HG03196 (cell line): ENCODE data around the gene EPHA6.

ENCODE experiments used
- ATAC-seq: cut with Tn5 transposase; IDR thresholded peaks from one replicate; pipeline ENCODE4 v1.9.1; 2021; ENCODE audit not compliant: unreplicated experiment

Gene EPHA6

DNA sequence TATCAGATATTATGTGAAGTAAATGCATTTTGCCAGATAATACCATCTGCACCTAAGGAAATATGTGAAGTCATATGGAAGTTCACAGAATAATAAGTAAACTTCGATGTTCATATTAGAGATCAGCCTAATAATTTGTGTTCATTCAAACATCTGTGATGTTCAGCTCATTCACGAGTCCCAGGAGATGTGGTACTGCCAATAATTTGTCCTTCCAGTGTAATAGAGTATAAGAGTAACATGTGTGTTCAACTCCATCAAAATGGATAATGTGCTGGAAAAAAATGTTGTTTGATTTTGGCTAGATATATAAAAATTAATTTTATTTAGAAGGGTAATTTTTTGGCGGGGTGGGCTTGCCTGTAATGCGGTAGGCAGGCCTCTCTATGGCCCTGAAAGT is 874.7 kb downstream of the EPHA6 start:
- ATAC-seq, result no peak

DNA sequence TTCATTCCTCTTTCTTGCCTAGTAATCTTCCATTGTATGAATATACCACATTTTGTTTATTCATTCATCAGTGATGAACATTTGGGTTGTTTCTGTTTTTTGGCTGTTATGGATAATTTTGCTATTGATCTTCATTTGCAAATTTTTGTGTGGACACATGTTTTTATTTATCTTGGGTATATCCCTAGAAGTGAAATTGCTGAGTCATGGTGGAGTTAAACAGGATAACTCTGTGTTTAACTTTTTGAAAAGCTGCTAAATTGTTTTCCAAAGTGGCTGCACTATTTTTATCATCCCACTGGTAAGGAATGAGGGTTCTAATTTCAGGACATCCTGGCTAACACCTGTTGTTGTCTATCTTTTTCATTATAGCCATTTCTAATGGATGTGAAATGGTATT is 875.6 kb downstream of the EPHA6 start:
- no peak for ATAC-seq

DNA sequence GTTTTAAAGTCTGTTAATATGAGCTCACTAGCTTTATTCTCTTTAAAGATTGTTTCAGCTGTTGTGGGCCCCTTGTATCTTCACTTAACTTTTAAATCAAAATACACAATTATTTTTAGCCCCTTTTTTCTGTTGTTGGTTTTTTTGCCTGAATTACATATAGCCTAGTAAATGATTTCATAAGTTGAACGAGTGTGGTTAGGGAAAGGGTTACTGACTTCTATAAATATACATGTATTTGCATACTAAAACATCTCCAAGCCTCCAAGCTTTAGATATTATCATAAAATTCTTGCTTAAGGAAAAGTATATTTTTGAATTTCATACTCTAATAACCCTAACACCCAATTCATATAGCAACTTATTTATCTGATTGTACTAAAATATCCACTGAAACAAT is 877.0 kb downstream of the EPHA6 start:
- ATAC-seq, result no peak

DNA sequence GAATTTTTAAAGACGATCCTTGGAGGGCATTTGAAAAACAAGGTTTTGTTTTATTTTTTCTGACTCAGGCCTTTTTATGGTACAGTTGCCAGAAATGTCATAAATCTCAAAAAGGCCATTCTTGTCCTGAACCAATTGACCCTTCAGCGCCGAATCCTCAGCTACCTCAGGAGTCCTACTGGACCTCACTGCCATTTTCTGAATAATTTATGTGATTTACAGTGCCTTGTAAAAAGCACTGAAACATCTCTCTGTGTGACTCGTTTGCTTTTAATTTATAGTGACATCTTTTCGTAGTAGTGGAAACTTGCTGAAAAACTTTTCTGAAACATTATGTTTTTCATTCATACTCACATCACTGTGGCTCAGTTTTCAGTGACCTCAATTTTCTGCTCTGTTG is 878.0 kb downstream of the EPHA6 start:
- no peak for ATAC-seq

DNA sequence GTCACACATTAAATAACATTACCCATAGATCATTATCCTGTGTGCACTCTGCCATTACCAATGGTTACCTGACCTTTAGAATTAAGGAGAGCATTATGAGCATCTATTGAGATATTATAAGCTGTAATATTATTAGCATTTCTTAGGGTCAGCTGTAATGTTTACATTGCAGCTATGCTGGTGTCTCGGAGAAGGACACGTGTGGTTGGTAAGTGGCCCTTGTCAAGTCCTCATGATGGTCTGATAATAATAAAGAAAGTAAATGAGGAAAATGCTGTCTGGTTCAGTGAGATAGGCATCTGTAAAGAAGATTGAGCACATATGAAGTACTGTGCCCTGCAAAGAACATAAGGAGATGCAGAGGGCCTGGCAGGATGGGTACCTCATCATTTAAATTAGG is 878.4 kb downstream of the EPHA6 start:
- no peak for ATAC-seq

DNA sequence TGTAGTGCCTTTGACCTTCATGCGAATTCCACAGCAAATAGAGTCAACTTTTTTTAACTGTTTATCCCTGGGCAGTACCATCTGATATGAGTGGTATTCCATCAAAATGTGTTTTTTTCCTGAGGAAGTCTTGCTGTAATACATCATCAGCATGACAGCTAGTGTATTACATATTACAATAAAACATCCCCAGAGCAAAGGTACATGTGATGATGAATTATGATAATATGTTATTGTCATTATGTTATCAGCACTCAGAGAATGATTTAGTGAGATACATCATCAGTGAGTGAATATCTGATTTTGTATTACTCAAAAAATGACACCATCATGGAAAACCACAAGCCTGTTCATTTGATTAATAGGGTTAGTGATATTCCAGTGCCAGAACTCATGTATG is 880.5 kb downstream of the EPHA6 start:
- no peak for ATAC-seq

DNA sequence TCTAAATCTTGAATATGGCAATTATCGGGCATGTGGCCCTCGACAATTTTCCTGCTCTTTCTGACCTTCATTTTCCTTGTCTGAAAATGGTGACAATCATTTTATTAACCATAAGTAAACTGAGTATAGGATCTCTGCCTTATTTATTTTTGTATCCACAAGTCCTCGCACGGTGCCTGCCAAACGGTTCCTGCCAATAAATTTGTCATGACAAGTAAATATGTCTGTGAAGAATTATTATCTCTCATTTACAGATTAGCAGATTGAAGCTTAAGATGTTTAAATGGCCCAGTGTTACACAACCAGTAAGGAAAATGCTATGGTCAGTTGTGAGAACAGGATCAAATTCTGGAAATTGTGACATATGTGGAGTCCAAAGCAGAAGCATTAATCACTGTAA is 884.3 kb downstream of the EPHA6 start:
- ATAC-seq, result no peak

DNA sequence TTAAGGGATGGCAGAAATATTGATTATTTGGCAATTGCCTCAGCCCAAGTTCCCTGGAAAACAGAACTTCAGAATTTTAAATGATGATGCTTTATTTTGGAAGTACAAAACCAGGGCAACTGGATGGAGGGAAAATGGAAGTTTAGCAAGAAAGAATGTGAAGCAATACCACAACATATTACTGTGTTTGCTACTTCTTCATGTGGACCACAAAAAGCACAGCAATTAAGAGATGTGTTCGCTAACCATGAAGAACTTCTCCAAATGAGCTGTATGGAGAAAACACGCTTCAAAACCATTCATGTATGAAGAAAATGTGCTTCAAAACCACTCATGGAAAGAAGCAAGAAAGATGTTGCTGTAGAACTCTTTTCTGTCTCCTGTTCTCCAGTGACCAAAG is 885.5 kb downstream of the EPHA6 start:
- ATAC-seq, result no peak

DNA sequence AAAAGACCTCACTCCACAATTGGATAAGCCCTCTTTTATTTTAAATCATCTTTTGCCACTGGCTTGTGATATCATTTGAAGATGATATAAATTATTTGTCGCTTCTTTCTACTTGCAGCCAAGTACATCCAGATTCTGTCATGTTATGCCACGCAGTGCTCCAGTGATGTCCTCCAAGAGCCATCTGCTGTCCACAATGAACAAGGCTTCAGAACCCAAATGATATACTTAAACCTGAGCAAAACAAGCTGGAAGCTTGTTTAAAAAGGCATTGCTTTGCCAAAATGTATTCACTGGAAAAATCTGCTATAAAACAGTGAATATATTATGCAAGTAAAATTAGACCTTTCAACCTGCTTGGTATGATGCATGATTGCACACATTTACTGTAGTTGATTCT is 891.4 kb downstream of the EPHA6 start:
- ATAC-seq, result no peak

DNA sequence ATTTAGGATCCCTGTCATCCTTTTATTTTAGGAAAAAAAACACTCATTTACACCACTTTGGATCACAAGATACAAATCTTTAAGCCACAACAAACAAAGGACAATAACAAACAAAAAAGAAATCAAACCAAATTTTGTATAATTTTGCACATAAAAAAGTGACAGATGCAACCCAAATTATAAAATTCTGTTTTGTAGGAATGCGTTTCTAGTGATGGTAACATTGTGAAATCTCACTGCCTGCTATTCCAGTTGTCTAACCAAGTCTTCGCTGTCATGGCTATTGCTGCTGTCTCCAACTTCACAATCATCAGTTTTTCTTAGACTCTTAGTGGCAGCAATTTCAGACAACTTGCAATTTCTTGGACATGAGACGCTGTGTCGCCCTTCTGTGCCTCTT is 891.8 kb downstream of the EPHA6 start:
- no peak for ATAC-seq

DNA sequence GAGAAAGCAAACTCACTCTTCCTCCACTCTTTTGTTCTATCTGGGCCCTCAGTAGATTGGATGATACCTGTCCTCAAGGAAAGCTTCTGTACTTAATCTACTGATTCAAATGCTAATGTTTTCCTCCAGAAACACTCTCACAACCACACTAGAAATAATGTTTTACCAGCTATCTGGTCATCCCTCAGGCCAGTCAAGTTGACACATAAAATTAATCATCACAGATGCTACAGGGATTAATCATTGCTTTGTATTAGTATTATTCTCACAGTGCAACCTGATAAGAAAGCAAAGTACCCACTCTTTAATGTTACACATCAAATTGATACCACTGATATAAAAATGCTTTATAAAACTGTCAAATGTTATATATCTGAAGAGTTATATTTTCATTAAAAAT is 897.3 kb downstream of the EPHA6 start:
- ATAC-seq, result no peak

DNA sequence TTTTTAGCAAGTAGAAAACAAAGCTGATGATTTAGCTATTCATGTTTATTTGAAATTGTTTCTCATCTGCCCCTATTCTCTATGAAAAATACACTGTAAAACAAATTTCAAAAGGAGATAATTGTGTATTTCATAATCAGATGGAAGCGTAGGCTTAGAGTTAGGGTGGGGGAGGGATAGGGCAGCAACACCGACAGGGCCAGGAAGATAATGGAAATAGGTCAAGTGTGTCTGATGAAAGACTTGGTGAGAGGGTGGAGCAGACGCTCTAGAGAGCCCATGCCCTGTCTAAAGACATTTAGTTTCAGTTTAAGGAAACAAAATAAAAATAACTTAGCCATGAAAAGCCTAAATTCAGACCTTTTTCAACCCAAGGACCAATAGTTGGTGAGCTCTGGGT is 898.5 kb downstream of the EPHA6 start:
- ATAC-seq, result no peak

DNA sequence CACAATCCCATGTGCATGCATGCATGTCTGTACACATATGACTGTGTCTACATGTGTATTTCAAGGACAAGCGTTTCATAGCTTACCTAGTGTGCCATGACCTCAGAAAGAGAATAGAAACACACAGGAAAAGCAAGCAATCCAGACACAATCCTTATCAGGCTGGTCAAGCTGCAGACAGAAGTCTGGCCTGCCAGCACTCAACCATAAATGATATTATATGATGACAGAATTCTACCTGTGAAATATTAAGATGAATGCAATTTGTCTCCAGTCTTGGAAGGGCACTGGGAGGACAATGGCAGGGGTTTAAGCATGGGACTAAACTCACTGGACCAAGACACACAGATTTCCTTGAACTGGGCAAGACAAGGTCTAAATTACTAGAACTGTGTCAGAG is 899.2 kb downstream of the EPHA6 start:
- no peak for ATAC-seq

DNA sequence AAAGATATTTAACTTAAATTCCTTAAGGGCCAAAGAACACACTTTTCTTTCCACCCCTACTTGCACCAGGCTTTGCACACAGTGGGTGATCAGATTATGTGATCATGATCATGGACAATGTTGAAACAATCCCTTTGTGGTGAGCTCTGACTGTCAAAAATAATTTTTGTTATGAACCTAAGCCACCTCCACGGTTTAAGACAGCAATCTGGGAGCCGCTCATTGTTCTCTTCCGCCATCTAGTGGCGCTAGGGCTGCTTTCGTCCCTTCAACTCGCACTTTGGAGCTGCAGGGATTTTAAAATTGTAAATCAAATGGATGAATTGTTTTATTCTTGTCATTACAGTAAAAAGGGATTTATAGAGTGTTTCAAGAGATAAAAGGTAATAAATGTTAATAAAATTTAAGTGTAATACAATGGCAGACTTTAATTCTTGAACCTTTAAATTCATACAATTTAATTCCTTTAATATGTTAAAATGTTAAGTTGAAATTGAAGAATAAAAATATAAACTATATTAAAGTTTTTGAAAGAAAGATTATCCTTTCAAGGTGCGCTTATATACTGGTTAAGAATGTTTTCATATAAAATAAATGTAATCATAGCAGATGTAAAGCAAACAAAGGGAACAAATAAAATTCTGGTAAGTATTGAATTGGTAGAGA is 904.9 kb downstream of the EPHA6 start:
- ATAC-seq, result peak; percentile 83

DNA sequence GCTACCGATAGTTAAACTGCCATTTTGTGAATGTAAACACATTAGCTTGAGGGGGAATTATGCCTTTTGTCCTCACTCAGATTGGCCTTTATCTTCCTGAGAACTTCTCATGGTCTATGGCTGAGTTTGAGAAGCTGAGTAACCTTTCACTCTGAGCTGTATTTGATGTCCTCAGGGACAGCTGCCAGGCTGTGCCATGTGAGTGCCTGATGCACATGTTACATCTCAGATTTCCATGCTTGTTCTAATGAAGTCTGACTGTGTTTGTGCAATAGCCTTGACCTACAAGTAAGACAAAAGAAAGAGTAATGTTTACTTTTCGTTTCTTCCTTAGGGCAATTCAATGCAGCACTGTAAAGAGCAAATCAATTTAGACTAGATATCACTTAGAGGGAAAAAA is 906.0 kb downstream of the EPHA6 start:
- ATAC-seq, result no peak

DNA sequence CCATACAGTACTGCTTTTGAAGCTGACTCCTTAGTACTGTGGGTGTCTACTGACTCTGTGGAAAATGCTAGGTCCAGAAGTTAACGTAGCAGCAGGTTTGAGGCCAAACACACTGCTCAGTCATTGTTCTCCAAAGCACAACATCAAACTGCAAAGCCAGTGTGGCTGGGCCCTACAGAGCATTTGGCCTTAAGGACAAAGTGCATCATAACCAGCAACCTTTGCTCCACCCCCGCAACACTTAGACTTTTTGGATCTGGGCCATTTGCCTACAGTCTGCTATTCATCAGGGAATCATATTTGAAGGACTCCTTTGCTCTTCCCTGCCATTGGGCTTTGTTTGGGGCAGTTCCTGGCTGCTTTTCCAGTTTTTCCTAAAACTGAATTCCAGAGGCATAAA is 907.1 kb downstream of the EPHA6 start:
- ATAC-seq, result no peak

DNA sequence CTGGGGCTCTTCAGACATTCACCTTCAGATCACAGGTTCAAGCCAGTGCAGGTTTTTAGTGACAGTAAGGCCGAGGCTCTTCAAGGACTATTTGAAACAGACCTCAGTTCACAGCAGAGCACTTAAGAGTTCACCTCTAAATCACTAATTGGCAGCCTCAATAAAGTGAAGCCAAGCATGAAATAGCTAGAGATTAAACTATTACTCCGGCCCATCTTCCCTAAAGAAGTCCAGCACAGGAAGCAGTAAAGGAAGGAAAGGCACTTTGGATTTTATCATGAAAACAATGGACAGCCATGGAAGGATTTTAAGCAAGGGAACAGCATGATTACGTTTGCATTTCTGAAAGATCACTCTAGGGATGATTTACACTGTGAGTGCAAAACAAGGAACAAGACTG is 922.5 kb downstream of the EPHA6 start:
- no peak for ATAC-seq

DNA sequence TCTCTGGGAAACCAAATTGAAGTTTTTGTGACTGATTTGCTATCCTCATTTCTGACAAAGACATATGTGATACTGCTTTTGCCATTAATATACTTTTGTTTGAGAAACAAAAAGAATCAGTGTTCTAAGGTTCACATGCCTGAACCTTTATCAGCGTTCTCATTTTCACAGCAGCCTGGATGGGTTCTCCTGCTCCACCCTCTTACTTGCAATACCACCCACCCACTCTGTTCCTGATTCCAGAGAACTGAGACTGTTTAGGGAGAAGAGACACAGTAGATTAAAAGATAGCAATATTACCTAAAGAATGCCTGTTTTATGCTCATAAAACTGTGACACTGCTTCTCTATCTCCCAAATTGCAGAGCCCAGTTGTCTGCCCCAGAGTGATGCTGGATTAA is 924.4 kb downstream of the EPHA6 start:
- ATAC-seq, result no peak

DNA sequence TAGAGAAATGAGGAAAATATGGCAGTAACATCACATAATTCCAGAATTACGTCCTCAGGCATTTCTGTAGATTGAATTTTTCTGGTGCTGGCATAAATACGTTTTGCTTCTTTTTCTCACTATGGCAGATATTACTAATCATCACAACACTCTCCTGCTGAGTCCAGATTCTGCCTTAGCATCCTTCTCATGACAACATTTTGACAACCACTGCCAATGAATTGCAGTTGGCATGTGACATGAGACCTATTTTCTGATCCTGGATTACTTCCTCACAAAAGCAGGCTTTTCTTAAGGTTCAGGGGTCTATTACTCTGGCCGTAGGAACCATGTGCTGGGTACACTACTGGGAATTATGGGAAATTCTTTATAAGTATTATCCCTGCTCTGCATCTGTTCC is 927.6 kb downstream of the EPHA6 start:
- ATAC-seq, result no peak

DNA sequence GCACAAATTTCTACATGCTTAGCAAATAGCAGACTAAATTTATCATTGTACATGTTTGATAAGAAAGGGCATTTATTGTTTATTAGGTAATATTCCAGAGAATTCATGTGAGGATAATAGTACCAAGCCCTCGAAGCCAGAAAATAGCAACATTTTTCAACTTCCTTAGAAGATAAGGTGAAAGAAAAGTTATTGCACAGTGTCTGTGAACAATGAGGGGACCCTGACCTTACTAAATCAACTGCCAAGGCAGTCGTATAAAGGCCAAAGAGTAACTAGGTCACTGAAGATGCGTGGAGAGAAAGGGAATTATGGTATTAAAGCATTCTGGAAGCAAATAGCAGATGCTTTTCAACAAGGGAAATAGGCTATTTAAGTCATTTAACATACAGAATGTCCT is 929.9 kb downstream of the EPHA6 start:
- ATAC-seq, result no peak

DNA sequence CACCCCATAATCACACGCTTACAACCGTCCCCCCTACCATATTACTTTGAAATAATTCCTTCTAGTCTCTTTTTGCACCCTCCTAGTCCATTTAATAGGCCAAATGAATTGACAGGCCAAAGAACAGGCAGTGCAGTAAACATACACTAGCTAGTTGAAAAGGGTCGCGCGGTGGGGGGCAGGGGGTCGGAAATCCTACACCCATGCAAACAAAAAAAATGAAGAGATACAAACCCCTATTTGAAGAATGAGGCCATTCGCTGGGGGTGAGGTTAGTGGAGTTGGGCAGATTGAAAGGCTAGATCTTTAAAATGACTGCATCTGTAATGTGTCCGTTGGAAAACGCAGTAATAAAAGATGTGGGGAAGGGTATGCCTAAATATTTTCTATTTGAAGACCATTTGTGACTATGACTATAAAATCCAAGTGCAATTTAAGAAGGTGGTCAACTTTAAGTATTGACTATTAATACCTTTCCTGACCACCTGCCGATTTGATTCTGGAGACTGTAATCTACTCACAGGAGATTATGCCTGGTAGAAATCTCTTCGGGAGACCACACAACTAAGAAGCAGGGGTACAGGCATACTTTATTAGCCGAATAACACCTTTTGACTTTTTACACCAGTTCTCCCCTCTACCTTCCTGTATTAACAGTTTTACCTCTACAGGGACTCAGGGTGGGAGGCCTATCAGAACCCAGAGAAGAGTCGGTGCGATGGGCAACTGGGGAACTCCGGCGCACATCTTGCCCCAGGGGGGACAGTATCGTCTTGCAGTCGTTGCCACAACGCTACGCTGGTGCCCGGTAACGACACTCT is 949.4 kb downstream of the EPHA6 start:
- no peak for ATAC-seq

DNA sequence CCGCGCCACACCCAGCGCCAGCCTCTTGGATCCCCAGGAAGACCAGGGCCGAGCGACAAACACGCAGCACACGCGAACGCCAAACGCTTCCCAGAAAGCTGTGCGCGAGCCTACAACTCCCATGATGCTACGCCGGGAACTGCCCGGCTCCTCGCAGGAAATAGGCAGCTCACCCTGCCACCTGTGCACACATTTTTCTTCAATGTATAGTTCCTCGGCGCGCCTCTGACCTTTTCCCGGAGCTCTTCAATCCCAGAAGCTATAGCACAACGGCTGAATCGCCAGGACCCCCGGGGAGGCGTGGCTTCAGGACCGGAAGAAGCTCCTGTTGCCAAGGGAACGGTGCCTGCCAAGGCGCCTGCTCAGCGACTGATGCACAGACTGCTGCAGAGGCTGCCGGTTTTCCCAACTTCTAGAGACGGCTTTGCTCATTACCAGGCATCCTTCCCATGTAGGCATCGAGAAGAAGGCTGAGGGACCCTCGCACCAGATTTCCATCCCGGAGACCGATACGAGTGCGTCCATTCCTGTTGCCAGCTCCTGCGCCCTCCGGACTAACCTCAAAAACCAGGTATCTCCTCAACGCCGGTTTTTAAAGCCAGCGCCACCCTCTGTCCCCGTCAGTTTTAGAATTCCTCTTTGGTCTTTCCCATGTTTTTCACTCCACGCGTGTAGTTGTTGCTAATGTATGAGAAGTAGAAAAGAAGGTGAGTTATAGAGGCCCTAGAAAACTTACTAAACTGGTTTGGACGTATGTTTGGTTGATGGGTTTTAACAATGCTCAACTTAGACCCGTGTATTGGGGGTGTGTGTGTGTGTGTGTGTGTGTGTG is 950.2 kb downstream of the EPHA6 start, which contains the start of gene ARL6:
Gene ARL6, plus strand, starts transcription at position 352 of the 832 bp plus-strand sequence. CDS start 3,350 bp downstream, outside the sequence.
- ATAC-seq, result peak; percentile 97
